Lung (tissue), 12 donors: Measurements from ENCODE around the gene ATP11B. TPM values are rescaled to one million over a fixed set of nuclear protein-coding genes. Genes with fewer than 3 reads are reported as not detected.

Experiments
- ATAC-seq: fragments of 200-7000 bp; cut with Tn5 transposase; one replicate; pipeline ENCODE4 v1.9.1; 2020; ENCODE audit warnings: moderate number of reproducible peaks; ENCODE audit not compliant: insufficient read depth, low FRiP score
- DNase-seq, 3 donors: peaks; one replicate each; pipeline ENCODE4 v3.0.0-alpha.2; 2013 to 2017
- H3K27ac ChIP-seq, 2 donors: one replicate each; pipeline ENCODE4 v1.5.1; 2013; ENCODE audit warnings: mild to moderate bottlenecking in 2 of 2, moderate library complexity in 2 of 2, control low read depth in 1 of 2, inconsistent platforms in 1 of 2, low read depth in 1 of 2, low read length in 1 of 2
- H3K27me3 ChIP-seq, 3 donors: one replicate each; pipeline ENCODE4 v1.5.1; 2013; ENCODE audit warnings: low read length in 2 of 3; ENCODE audit not compliant: control insufficient read depth in 3 of 3, insufficient read depth in 3 of 3
- H3K36me3 ChIP-seq, 4 donors: one replicate each; pipeline ENCODE4 v1.5.1; 2013; ENCODE audit warnings: low read length in 4 of 4, mild to moderate bottlenecking in 1 of 4, moderate library complexity in 1 of 4; ENCODE audit not compliant: control insufficient read depth in 4 of 4, insufficient read depth in 4 of 4
- H3K4me1 ChIP-seq, 5 donors: one replicate each; pipeline ENCODE4 v1.5.1; 2013; ENCODE audit warnings: low read length in 5 of 5, mild to moderate bottlenecking in 2 of 5, moderate library complexity in 1 of 5; ENCODE audit not compliant: control insufficient read depth in 5 of 5, insufficient read depth in 5 of 5
- H3K4me3 ChIP-seq: one replicate; pipeline ENCODE4 v1.5.1; 2013; ENCODE audit warnings: mild to moderate bottlenecking, control low read depth, moderate library complexity
- H3K9ac ChIP-seq, 2 donors: one replicate each; pipeline ENCODE4 v1.5.1; 2013; ENCODE audit warnings: low read length in 2 of 2, control low read depth in 1 of 2; ENCODE audit not compliant: insufficient read depth in 1 of 2
- H3K9me3 ChIP-seq, 4 donors: one replicate each; pipeline ENCODE4 v1.5.1; 2013; ENCODE audit warnings: low read length in 3 of 4, mild to moderate bottlenecking in 1 of 4, moderate library complexity in 1 of 4; ENCODE audit not compliant: control insufficient read depth in 4 of 4, insufficient read depth in 3 of 4
- CTCF ChIP-seq: IDR thresholded peaks from 2 replicates; pipeline ENCODE4 v1.5.1; 2012; ENCODE audit warnings: mild to moderate bottlenecking; ENCODE audit errors: control extremely low read depth, extremely low read depth
- WGBS, 2 donors: extraction: QIAGEN DNeasy Blood & Tissue Kit; methylation state at CpG; one replicate each; pipeline ENCODE4 v1.1.7; 2013; 5-methylcytosine and 5-hydroxymethylcytosine counted together
- polyA plus RNA-seq, 2 donors: library from polyadenylated mRNA; stranded (reverse); fragments of 200-250 nt; gene quantifications; one replicate each; pipeline ENCODE4 v1.2.1, GENCODE V29; 2013
- total RNA-seq, 2 donors: library from RNA; depleted of rRNA in 1 of 2; stranded (reverse); fragments of >200 nt in 1 of 2; gene quantifications; one replicate each; pipeline ENCODE4 v1.2.1, GENCODE V29; 2014 to 2021
- donor health status: control.
- donor health status: control.
- donor health status: Bipolar disorder and iron deficiency.
- donor health status: healthy.
- donor health status: DM: yes; HTN: yes; CAD: no.

Gene ATP11B
- total and polyA plus RNA-seq, 4 donors = 8.3 to 111 (median 39.7) TPM

- Histone ChIP-seq H3K9ac (no peak overlapping the region), H3K36me3 (no peaks in the 10 kb centered on the region), H3K27me3 (no peaks in the 10 kb centered on the region), H3K4me1 (peaks cover 0 to 2% (median 0%) of the 10 kb centered on the region in 5 donors), H3K4me3 (no peak overlapping the region), H3K9me3 (peaks cover 0 to 4% (median 0%) of the 10 kb centered on the region in 4 donors), H3K27ac (no peak overlapping the region)
- ATAC-seq = no peak
- TF ChIP-seq CTCF = no peak
- no peak for DNase-seq
- WGBS, 2 donors = 70 to 78% methylated on average over 3 of the region's 3 CpGs
Measured at GRCh38 chr3:182935803-182936202, 142.5 kb downstream of the ATP11B start.

- DNase-seq (no peak), ATAC-seq (no peak)
- no peaks in the 10 kb centered on the region for H3K36me3 ChIP-seq
- H3K4me3 ChIP-seq = no peak overlapping the region
- H3K27me3 ChIP-seq = no peaks in the 10 kb centered on the region
- no peak overlapping the region for H3K27ac ChIP-seq
- no peak overlapping the region for H3K9ac ChIP-seq
- peaks cover 0 to 3% (median 0%) of the 10 kb centered on the region in 4 donors for H3K9me3 ChIP-seq
- H3K4me1 ChIP-seq = peaks cover 0 to 2% (median 0%) of the 10 kb centered on the region in 5 donors
- WGBS, 2 donors = 92 to 100% methylated on average over 4 of the region's 4 CpGs
- no peak for TF ChIP-seq CTCF
Measured at GRCh38 chr3:182936239-182936917, 143.1 kb downstream of the ATP11B start.

- no peak overlapping the region for H3K27ac ChIP-seq
- WGBS, 2 donors = 44 to 77% methylated on average over 1 of the region's 1 CpG
- ATAC-seq = no peak
Measured at GRCh38 chr3:182936918-182937285, 143.6 kb downstream of the ATP11B start.

More at GRCh38 chr3:182936918-182937285, 143.6 kb downstream of the ATP11B start:
- no peaks in the 10 kb centered on the region for H3K9me3 ChIP-seq
- no peak overlapping the region for H3K9ac ChIP-seq
- peaks cover 0 to 2% (median 0%) of the 10 kb centered on the region in 5 donors for H3K4me1 ChIP-seq
- H3K27me3 ChIP-seq = no peaks in the 10 kb centered on the region
- no peak overlapping the region for H3K4me3 ChIP-seq
- no peak for DNase-seq
- TF ChIP-seq CTCF = no peak
- H3K36me3 ChIP-seq = no peaks in the 10 kb centered on the region
